Stromal cell of bone marrow (primary cell): Measurements from ENCODE around the gene ALKAL2.
A peak's percentile ranks its signal among the peaks of the same experiment; 100 is the strongest.

Experiments
- DNase-seq: peaks from one replicate; pipeline ENCODE4 v3.0.0-alpha.2; 2012; ENCODE audit warnings: low read depth

The ALKAL2 gene

GRCh38 chr2:290090-290722 lies 2.3 kb upstream of the ALKAL2 start:
- DNase-seq = peak; percentile 41

GRCh38 chr2:289362-290089 lies 1.6 kb upstream of the ALKAL2 start:
- DNase-seq = no peak

- DNase-seq = no peak
These were observed 969 bp upstream of the ALKAL2 start for GRCh38 chr2:288758-289361.

GRCh38 chr2:287471-287885 lies 413 bp downstream of the ALKAL2 start:
- DNase-seq = no peak

- no peak for DNase-seq
These were observed 1.0 kb downstream of the ALKAL2 start for GRCh38 chr2:286774-287392.

GRCh38 chr2:286035-286434 lies 1.9 kb downstream of the ALKAL2 start:
- no peak for DNase-seq

GRCh38 chr2:285531-285930 lies 2.4 kb downstream of the ALKAL2 start:
- peak; percentile 43 for DNase-seq

GRCh38 chr2:284896-285492 lies 2.9 kb downstream of the ALKAL2 start:
- DNase-seq = no peak

- DNase-seq = no peak
These were observed 3.7 kb downstream of the ALKAL2 start for GRCh38 chr2:283996-284794.

GRCh38 chr2:282371-283263 lies 5.3 kb downstream of the ALKAL2 start:
- no peak for DNase-seq

- no peak for DNase-seq
These were observed 6.5 kb downstream of the ALKAL2 start for GRCh38 chr2:281381-281780.

- DNase-seq = no peak
These were observed 7.2 kb downstream of the ALKAL2 start for GRCh38 chr2:280650-281110.

- DNase-seq = no peak
These were observed 7.8 kb downstream of the ALKAL2 start for GRCh38 chr2:279956-280649.

GRCh38 chr2:279366-279765 lies 8.5 kb downstream of the ALKAL2 start:
- DNase-seq = no peak

GRCh38 chr2:278927-279320 lies 9.0 kb downstream of the ALKAL2 start:
- DNase-seq = no peak

- no peak for DNase-seq
These were observed 9.5 kb downstream of the ALKAL2 start for GRCh38 chr2:278312-278926.

- DNase-seq = no peak
These were observed 12.4 kb downstream of the ALKAL2 start for GRCh38 chr2:275466-275865.

- no peak for DNase-seq
These were observed 13.4 kb downstream of the ALKAL2 start for GRCh38 chr2:274503-274902.

- no peak for DNase-seq
These were observed 14.6 kb downstream of the ALKAL2 start for GRCh38 chr2:273333-273732.

GRCh38 chr2:271917-272316 lies 16.0 kb downstream of the ALKAL2 start:
- DNase-seq = no peak
